ENCODE measurements around the gene ZBTB43. TPM values are rescaled to one million over a fixed set of nuclear protein-coding genes. Genes with fewer than 3 reads are reported as not detected.

The ZBTB43 gene
- total and polyA plus RNA-seq, 11 donors, result 10.7 to 42.8 (median 33.7) TPM

GRCh38 chr9:126796758-126797157 is 8.1 kb upstream of the ZBTB43 start:
- 82 to 93% (median 87%) methylated on average over 4 of the region's 4 CpGs for WGBS, 4 donors
- ATAC-seq (no peak), DNase-seq (no peak)
- no peak for TF ChIP-seq POLR2A (IDR thresholded peaks at IDR 0.05)
- TF ChIP-seq, protein P1, sequence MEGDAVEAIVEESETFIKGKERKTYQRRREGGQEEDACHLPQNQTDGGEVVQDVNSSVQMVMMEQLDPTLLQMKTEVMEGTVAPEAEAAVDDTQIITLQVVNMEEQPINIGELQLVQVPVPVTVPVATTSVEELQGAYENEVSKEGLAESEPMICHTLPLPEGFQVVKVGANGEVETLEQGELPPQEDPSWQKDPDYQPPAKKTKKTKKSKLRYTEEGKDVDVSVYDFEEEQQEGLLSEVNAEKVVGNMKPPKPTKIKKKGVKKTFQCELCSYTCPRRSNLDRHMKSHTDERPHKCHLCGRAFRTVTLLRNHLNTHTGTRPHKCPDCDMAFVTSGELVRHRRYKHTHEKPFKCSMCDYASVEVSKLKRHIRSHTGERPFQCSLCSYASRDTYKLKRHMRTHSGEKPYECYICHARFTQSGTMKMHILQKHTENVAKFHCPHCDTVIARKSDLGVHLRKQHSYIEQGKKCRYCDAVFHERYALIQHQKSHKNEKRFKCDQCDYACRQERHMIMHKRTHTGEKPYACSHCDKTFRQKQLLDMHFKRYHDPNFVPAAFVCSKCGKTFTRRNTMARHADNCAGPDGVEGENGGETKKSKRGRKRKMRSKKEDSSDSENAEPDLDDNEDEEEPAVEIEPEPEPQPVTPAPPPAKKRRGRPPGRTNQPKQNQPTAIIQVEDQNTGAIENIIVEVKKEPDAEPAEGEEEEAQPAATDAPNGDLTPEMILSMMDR (IDR thresholded peaks at IDR 0.05), result no peak
- Histone ChIP-seq H3K4me1 (no peaks in the 10 kb centered on the region), H3K36me3 (no peaks in the 10 kb centered on the region), H3K27me3 (peaks cover 0 to 19% (median 0%) of the 10 kb centered on the region in 9 donors), H3K4me3 (no peak overlapping the region), H3K27ac (no peak overlapping the region), H3K9me3 (peaks cover 0 to 6% (median 0%) of the 10 kb centered on the region in 12 donors)
- intact Hi-C loops (cut with DNase I), result no loop called here

GRCh38 chr9:126797903-126798302 is 6.9 kb upstream of the ZBTB43 start:
- no peak for ATAC-seq
- Histone ChIP-seq H3K36me3 (no peaks in the 10 kb centered on the region), H3K4me1 (no peaks in the 10 kb centered on the region), H3K9me3 (peaks cover 0 to 6% (median 0%) of the 10 kb centered on the region in 12 donors), H3K4me3 (no peak overlapping the region), H3K27ac (no peak overlapping the region), H3K27me3 (peaks cover 0 to 12% (median 0%) of the 10 kb centered on the region in 9 donors)
- 70 to 83% (median 77%) methylated on average over 2 of the region's 2 CpGs for WGBS, 4 donors
- no peak for DNase-seq
- TF ChIP-seq POLR2A (IDR thresholded peaks at IDR 0.05), result no peak
- TF ChIP-seq, protein P1 (IDR thresholded peaks at IDR 0.05), result no peak
- intact Hi-C loops (cut with DNase I), result no loop called here

- DNase-seq, result no peak
- H3K9me3 ChIP-seq, result peaks cover 0 to 6% (median 0%) of the 10 kb centered on the region in 12 donors
- intact Hi-C loops (cut with DNase I), result no loop called here
- ATAC-seq, result no peak
- no peaks in the 10 kb centered on the region for H3K36me3 ChIP-seq
- H3K4me3 ChIP-seq, result no peak overlapping the region
- peaks cover 0 to under 1% (median 0%) of the 10 kb centered on the region in 12 donors for H3K4me1 ChIP-seq
- H3K27me3 ChIP-seq, result peaks cover 0 to 3% (median 0%) of the 10 kb centered on the region in 9 donors
- WGBS, 4 donors, result 85 to 95% (median 94%) methylated on average over 1 of the region's 1 CpG
- H3K27ac ChIP-seq, result no peak overlapping the region
- TF ChIP-seq, protein P1 (IDR thresholded peaks at IDR 0.05), result no peak
These were observed 5.8 kb upstream of the ZBTB43 start for GRCh38 chr9:126799034-126799433.

DNA sequence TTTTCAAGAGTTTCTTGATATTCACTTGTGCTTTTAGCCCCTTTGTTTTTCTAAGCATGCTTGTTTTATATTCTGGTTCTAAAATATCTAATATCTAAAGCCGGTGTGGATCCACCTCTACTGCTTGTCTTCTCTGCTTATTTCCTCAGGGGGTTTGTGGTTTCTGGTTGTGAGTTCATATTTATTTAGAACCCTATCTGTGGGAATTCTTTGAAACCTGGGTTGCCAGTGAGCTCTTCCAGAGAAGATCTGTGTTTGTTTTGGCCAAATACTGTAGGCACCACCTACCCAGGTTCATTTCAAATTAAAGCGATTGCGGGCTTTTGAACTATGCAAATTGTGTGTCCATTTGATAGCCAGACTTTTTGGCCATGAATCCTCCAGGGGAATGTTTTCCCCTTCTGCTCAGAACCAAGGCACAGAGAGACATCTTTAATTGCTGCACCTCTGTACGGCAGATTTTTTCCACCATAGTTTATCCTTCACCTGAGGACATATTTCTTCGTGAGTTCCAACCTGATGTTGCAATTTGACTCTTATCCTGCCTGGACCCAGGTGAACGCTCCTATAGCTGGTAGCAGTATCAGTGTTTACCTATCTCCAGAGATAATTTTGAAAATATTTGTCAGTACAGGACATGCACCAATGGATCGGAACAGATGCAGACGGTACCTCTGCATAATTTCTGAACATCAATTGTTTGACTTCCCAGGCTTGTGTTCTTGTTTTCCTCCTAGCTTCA is 2.4 kb upstream of the ZBTB43 start:
- no peaks in the 10 kb centered on the region for H3K27me3 ChIP-seq
- peaks cover 0 to 25% (median 20%) of the 10 kb centered on the region in 12 donors for H3K4me1 ChIP-seq
- no peaks in the 10 kb centered on the region for H3K9me3 ChIP-seq
- intact Hi-C loops (cut with DNase I), result no loop called here
- 86 to 90% (median 87%) methylated on average over 8 of the region's 8 CpGs for WGBS, 4 donors
- ATAC-seq, result no peak
- TF ChIP-seq POLR2A (IDR thresholded peaks at IDR 0.05), result no peak
- TF ChIP-seq, protein P1 (IDR thresholded peaks at IDR 0.05), result no peak
- H3K27ac ChIP-seq, result no peak overlapping the region
- peaks cover 0 to 4% (median 0%) of the 10 kb centered on the region in 9 donors for H3K36me3 ChIP-seq
- DNase-seq, result peak in 1 of 5 donors; percentile 3
- H3K4me3 ChIP-seq, result no peak overlapping the region
